HG03342 (cell line): Measurements from ENCODE around the gene USP33.
A peak's percentile ranks its signal among the peaks of the same experiment; 100 is the strongest.
"Not testable (repeated sequence)": the region's sequence is repeated elsewhere in the genome, so short reads cannot be mapped to it uniquely, and the experiment has no call there.

Experiments
- ATAC-seq: cut with Tn5 transposase; IDR thresholded peaks from one replicate; pipeline ENCODE4 v1.9.1; 2021; ENCODE audit warnings: mild to moderate bottlenecking, moderate library complexity; ENCODE audit not compliant: unreplicated experiment

Gene USP33

DNA sequence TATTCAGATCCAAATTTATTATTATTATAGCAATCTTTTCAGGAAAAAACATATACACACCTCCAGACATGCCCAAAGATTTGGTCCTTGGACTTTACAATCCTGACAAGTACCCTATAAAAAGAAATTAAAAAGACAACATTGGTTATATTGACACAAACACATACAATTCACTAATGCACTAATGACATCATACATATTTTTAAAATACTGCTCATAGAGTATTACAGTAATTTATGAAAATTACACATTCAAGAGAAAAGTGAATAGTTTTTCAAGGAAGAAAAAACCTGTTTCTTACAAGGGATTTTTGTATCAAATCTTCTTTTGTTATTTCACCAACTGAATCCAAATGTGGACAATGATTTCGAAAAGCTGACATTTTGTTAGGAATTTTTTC lies 18.3 kb downstream of the USP33 start:
- ATAC-seq = no peak

DNA sequence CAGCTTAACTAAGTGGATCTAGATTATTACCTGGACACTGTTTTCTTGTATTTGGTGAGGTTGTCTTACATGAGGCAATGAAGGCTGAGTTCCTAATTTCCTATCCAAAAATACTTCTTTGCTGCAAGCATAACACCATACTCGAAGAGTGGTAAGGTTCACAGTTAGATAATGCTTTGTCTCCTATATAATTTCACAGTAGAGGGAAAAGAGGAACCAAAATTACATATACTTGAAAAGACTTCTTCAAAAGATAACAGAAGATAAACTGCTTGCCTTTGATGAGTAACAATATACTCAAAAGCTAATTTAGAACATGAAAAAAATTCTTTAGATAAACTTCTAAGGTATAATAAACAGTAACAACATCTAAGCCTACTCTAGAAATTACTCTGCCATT lies 20.4 kb downstream of the USP33 start:
- no peak for ATAC-seq

DNA sequence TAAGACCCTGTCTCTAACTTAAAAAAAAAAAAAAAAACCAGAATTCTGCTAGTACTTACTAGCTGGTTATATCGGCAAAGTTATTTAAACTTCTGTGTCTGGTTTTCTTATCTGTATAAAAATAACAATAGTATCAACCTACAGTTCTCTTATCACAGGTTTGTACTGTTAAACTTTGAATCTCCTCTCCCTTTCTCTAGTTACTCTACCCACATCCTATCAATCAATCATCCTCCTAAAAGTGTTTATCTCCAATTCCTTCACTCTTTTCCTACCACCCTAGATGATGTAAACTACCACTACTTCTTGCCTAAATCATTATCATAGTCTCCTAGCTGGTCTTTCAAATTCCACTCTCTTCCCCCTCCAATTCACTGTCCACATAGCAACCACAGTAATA lies 27.6 kb downstream of the USP33 start:
- no peak for ATAC-seq

DNA sequence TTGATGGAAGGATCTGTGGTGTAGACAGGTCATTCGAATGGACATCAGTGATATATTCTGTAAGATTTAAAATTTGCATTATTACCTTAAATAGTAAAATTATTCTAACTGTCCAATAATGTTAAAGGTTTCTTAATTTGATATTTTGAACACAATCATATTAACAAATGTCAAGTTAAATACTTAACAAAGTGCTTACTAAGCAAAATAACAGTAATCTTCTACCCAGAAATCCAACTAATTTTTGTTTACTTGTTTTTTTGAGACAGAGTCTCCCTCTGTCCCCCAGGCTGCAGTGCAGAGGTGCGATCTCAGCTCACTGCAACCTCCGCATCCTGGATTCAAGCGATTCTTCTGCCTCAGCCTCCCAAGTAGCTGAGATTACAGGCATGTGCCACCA lies 33.9 kb downstream of the USP33 start:
- no peak for ATAC-seq

DNA sequence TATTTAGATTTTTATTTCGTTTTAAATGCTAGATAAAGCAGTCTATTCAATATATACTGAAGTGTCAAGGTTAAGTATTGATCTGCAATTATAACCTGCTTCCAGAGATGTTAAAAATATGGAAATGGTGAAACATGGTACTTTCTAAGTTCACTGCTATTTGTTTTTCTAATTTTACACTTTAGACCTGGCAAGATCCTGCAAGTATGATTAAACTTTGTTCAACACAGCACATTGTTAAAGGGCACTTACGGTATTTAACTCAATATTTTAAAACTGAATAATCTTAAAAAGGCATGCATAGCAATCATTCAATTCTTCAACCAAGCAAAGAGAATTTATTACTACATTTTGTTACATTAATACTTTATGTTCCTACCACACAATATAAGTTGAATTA lies 41.5 kb downstream of the USP33 start:
- ATAC-seq = no peak

DNA sequence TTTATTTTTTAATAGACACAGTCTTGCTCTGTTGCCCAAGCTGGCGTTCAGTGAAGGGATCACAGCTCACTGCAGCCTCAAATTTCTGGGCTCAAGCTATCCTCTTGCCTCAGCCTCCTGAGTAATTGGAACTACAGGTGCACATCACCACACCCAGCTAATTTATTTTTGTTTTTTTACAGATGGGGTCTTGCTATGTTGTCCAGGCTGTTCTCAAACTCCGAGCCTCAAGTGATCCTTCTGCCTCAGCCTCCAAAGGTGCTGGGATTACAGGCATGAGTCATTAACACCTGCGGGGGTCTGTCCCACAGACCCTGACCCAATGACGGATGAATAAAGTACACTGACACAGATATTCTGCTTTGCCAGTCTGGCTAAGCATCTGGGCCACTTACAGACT lies 43.6 kb downstream of the USP33 start:
- no peak for ATAC-seq

DNA sequence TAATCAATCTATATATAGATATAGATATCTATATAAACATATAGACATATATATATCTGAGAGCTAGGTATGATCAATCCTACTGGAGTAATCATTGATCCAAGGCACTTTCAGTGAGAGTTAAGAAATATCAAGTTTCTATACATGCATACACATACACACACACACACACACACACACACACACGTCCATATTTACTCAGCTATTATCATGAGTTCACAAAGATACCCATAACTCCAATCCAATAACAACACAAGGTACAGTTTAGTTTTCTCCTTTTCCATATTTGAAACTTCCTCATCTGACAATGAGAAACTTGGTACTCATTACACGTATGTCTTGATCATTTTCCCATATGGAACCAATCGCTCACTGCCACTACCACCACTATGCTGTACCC lies 49.9 kb downstream of the USP33 start:
- ATAC-seq = no peak

DNA sequence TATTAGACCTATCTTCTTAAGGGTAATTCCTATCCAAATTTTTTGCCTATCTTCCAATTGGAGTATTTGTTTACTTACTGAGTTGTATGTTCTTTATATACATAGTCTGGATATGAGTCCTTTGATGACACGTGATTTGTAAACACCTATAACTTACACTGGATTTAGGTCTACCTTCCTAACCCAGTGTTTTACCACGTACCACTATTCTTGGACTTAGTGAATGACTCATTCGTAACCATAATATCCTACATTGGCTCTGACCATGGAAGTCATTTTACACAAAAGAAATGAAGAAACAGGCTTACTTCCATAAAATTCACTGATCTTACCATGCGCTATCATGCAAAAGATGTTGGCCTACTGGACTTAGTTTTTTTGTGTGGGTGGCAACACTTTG lies 53.3 kb downstream of the USP33 start:
- ATAC-seq = no peak

DNA sequence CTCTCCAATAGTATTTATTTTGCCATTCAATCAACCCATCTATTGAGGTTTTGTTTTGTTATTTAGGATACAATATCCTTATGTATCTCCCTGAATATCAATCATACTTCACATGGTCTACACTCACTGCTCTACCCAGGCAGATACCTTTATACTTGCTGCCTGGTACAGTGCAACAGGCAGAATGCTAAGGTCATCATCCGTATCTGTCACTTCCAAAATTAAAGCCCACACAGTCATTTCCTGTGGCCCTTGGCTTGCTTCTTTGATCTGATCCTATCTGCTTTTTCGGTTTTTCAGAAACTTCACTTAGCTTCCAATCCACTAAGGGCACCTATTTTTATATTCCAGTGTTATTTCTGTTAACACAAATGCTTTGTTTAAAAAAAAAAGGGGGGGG lies 54.9 kb downstream of the USP33 start:
- no peak for ATAC-seq

DNA sequence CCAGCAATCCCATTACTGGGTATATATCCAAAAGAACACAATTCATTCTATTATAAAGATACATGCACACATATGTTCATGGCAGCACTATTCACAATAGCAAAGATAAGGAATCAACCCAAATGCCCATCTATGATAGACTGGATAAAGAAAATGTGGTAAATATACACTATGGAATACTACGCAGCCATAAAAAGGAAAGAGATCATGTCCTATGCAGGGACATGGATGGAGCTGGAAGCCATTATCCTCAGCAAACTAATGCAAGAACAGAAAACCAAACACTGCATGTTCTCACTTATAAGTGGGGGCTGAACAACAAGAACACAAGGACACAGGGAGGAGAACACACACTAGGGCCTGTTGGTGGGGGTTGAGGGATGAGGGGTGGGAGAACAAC lies 60.0 kb downstream of the USP33 start:
- not testable (repeated sequence) for ATAC-seq

DNA sequence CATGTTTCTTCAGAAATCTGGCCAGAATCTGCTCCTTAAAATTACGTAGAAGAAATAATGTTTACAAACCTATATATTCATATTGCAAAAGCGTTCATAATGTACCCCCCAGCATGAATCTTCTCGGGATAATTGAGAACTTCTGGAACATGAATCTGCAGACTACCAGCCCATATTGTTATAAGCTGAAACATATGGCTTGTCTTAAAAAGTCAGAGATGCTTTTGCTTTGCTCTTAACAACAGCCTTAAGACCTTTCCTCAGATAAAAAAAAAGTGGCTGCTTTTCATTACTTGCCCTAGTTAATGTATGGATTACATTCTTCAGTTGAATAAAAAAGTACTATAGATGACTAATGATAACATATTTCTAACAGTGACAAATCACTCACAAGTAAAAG lies 62.2 kb downstream of the USP33 start:
- no peak for ATAC-seq

DNA sequence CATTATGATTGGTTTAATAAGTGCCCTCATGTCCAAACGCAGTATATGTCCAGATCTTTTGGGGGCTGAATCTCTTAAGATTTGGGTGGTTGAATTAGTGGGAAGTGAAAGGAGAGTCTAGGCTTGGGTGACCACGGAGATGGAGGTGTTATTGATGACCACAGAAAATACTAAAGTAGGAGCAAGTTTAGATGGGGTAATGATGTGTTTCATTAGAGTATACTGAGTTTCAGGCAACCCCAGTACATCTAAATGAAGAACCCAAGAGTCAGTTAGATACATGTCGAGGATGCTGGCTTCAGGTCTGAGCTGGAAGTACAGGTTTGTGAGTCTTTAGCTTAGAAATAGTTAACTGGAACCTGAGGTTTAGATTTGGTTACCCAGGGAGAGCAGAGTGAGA lies 70.7 kb downstream of the USP33 start:
- peak; percentile 48 for ATAC-seq

DNA sequence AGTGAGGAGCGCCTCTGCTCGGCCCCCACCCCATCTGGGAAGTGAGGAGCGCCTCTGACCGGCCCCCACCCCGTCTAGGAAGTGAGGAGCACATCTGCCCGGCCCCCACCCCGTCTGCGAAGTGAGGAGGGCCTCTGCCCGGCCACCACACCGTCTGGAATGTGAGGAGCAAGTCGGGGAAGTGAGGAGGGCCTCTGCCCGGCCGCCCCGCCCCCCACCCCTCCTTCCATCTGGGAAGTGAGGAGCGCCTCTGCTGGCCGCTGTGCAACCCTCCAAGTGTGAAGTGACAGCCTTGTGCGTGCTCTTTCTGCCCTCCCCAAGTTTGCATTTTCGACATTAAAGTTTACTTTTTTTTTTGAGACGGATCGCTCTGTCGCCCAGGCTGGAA lies 72.1 kb downstream of the USP33 start:
- ATAC-seq = no peak

DNA sequence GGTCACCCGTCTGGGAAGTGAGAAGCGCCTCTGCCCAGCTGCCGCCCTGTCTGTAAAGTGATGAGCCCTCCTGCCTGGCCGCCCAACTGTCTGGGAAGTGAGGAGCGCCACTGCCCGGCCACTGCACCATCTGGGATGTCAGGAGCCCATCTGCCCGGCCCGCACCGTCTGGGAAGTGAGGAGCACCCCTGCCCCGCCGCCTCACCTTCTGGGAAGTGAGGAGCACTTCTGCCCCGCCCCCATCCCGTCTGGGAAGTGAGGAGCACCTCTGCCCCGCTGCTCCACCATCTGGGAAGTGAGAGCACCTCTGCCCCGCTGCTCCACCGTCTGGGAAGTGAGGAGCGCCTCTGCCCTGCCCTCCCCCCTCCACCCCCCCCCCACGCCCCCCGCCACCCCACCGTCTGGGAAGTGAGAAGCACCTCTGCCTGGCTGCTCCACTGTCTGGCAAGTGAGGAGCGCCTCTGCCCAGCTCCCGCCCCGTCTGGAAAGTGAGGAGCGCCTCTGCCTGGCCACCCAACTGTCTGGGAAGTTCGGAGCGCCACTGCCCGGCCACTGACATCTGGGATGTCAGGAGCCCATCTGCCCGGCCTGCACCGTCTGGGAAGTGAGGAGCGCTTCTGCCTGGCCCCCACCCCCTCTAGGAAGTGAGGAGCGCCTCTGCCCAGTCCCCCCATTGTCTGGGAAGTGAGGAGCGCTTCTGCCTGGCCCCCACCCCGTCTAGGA lies 72.7 kb downstream of the USP33 start:
- no peak for ATAC-seq

DNA sequence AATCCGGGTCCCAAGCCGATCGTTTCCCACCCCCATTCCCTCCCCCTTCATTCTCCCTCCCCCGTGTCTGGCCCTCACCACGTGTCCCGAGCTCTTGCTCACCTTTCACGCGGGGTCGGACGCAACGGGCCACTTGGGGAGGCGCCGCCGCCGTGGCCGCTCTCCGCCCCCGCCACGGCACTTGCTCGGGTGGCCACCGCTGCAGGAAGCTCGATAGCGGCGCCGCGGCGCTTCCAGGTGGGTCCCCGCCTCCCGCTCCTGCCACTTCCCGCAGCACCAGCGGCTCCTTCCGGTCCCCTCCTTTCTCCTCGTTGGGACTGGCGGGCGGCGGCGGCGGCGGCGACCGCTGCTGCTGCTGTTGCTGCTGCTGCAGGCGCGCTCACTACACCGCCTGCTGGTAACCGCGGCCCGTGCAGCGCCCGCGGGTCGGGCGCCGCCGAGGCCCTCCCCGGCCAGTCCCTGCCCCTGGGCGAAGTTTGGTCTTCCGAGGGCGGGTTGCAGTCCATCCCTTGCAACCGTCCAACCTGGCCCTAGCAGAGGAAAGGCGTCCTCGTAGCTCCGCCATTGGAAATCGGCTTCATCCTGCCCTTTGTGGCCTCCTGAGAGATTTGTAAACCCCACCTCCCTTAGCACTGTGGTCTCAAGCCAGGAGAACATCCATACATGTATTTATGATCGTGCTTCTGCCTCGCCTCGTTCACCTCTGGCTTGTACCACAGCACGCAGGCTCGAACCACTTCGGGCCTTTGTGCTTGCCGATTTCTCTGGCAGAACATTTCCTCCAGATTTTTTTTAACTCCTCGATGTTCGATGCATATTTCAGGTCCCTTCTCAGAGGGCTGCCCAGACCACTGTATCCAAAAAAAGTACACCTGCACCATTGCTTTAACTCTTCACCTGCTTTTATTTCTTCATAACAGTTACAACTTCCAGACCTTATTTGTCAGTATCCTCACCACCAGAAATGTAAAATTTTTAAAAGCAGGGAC lies 76.2 kb downstream of the USP33 start:
- ATAC-seq = peak; percentile 78

DNA sequence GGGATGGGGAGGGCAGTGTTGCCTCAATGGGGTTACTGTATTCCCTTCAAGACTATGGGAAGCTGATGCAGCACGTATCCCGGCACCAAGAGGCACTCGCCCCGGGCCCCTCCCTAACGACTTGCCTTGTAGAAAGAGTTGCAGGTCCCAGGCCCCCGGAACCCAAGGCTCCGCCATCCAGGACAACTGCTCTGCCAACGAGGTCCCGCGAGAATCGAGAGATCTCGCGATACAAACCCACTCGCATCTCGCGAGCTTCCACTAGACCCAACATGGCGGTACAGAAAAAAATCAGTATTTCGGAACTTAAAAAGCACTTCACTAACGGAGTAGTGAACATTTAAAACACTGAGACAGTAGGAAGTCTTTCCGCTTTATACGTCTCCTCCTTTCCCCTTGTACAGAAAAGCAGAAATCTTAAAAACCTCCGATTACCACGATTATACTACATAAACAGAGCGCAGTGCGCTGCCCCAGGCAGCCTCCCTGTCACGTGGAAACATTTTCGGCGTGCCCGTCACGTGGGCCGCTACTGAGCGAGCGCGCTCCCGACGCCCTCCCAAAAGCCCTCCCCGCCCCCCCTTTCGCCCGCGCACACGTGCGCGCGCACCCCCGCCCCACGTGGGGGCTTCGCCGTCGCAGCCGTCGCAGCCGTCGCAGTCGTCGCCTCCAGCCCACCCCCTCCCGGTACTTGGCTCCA lies 77.0 kb downstream of the USP33 start, which contains the start of gene ZZZ3:
Gene ZZZ3 (minus strand): TSS at position 199 of the 700 bp plus-strand sequence. CDS start 49,304 bp downstream, outside the sequence.
- peak; percentile 71 for ATAC-seq

DNA sequence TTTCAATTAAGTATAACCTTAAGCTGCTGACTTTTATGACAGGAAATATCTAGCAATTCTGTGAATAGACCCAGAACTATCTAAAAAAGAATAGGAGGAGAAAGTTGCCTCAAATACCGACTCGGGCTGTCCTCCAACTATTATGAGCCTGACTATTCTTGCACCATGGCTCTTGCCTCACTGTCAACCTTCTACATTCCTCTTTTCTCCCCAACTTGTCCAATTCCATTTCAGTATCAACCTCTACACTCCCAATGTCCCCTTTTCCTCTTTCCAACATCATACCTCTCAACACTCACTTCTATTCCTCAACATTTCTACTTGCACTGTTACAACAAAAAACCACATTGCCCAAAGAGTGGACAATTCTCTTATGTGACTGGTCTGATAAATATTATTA lies 79.5 kb downstream of the USP33 start:
- ATAC-seq = no peak

DNA sequence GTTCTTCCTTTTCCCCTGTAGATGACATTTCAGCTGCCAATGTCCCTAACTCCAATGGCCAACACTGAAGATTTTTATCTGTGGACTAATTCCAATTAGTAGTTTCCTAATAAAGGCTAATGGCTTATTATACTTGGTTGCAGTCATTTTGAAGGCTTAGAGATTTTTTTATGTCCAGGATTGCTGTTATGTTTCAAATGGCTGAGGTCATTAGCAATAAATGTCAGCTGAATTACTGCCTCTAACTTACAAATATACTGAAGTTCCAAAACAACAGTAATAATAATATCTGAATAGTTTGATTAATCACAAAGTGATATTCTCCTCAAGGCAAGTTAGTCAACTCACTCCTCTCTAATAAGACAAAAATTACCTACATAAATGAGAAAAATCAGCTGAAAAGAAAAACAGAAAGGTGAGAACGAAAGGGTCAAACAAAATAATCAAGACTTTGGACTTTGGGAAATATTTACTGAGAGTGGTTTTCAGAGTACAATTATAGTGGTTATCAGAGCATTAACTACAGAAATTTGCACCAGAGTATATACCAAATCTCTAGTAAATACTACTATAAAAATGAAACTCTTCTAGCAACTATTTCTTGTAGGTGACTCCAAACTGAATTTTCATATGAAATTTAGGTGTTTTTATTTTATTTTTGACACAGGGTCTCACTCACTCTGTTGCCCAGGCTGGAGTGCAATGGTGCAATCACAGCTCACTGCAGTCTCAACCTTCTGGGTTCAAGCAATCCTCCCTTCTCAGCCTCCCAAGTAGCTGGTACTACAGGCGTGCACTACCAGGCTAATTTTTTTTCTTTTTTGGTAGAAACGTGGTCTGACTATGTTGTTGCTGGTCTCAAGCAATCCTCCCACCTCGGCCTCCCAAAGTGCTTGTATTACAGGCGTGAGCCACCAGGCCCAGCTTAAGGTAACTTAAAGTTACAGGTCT lies 80.7 kb downstream of the USP33 start:
- ATAC-seq = no peak

DNA sequence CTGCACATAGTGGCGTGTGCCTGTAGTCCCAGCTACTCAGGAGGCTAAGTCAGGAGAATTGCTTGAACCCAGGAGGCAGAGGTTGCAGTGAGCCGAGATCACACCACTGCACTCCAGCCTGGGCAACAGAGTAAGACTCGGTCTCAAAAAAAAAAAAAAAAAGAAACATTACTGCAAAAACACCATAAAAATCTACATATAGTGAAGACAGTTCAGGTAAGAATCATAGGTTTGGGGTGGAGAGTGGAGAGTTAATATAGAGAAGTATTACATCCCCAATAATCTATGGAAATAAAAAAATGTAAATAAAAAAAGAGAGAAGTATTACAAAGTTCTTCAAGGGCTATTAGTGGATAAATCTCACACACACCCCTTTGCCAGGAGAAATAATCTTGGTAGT lies 84.8 kb downstream of the USP33 start:
- ATAC-seq = not testable (repeated sequence)

DNA sequence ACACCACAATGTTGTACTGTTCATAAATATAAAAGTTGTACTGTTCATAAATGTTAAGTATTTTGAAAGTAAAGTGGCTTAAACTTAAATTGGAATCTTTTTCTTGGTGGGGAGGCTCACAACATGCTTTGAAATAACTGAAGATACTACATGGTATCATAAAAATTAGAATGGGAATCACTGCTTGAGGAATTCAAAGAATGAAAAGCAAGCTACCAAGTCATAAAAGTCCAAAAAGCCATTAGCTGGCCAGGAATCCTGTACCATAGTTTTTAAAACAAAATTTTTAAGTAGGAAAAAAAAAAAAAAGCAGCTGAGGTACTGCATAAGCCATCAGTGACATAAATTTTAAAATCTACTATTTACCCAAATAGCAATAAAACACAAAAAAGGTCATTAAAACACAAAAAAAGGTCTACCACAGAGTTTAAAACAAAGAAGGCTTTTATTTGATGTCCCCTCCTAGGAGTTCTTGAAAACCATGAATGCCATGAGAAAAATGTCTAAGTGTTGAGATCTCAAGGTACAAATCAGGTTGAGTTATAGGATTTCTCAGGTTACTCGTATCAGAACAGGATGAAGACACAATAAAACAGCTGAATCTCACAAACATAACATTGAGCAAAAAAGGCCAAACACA lies 85.8 kb downstream of the USP33 start:
- ATAC-seq = no peak
